Fibroblast of the aortic adventitia (primary cell): Measurements from ENCODE around the gene NPPA. TPM values are rescaled to one million over a fixed set of nuclear protein-coding genes. Genes with fewer than 3 reads are reported as not detected.

Source experiments
- DNase-seq: peaks from one replicate; pipeline ENCODE4 v3.0.0-alpha.2; 2010; ENCODE audit warnings: low read depth
- H3K4me3 ChIP-seq: 2 replicates; pipeline ENCODE4 v1.5.1; 2011; ENCODE audit warnings: low read depth, mild to moderate bottlenecking, control low read depth, low read length, moderate library complexity
- CTCF ChIP-seq: IDR thresholded peaks from 2 replicates; pipeline ENCODE4 v1.5.1; 2011; ENCODE audit warnings: mild to moderate bottlenecking, low read length, control low read depth, inconsistent platforms; ENCODE audit not compliant: insufficient read depth
- total RNA-seq: library from RNA; depleted of rRNA; stranded (reverse); fragments of >200 nt; gene quantifications from 2 replicates; pipeline ENCODE4 v1.2.3, GENCODE V29; 2012; ENCODE audit warnings: low replicate concordance

NPPA gene
- total RNA-seq, 1 donor, result not detected

GRCh38 chr1:11802616-11802972, 45.0 kb downstream of the NPPA start:
- H3K4me3 ChIP-seq, result peak overlapping the region; percentile 94
- DNase-seq, result no peak
- TF ChIP-seq CTCF, result peak; percentile 6

- no peak for TF ChIP-seq CTCF
- no peak for DNase-seq
Measured at GRCh38 chr1:11800756-11801433, 46.7 kb downstream of the NPPA start.

GRCh38 chr1:11800391-11800755, 47.2 kb downstream of the NPPA start:
- TF ChIP-seq CTCF, result no peak
- no peak for DNase-seq
- H3K4me3 ChIP-seq, result no peak overlapping the region

More at GRCh38 chr1:11800756-11801433, 46.7 kb downstream of the NPPA start:
- H3K4me3 ChIP-seq, result peak overlapping the region; percentile 25

- TF ChIP-seq CTCF, result no peak
- no peak overlapping the region for H3K4me3 ChIP-seq
- no peak for DNase-seq
Measured at GRCh38 chr1:11799896-11800295, 47.7 kb downstream of the NPPA start.

- TF ChIP-seq CTCF, result no peak
- DNase-seq, result no peak
- H3K4me3 ChIP-seq, result no peak overlapping the region
Measured at GRCh38 chr1:11799099-11799498, 48.5 kb downstream of the NPPA start.

GRCh38 chr1:11797525-11798216, 49.9 kb downstream of the NPPA start:
- no peak for TF ChIP-seq CTCF
- DNase-seq, result peak; percentile 96

More at GRCh38 chr1:11797525-11798216, 49.9 kb downstream of the NPPA start:
- H3K4me3 ChIP-seq, result no peak overlapping the region
